Transverse colon (tissue), 4 donors: ENCODE measurements around the gene CELA2A.

Source experiments
- EP300 ChIP-seq: sonication (generic); formaldehyde crosslinking; IDR thresholded peaks from one replicate; pipeline ENCODE4 v1.6.1; 2017; ENCODE audit warnings: antibody characterized with exemption, low read depth
- POLR2A ChIP-seq: fragments of 450-650 bp; IDR thresholded peaks from one replicate; pipeline ENCODE4 v1.6.1; 2016; ENCODE audit warnings: antibody characterized with exemption, mild to moderate bottlenecking, moderate library complexity
- POLR2AphosphoS5 ChIP-seq, 3 donors: sonication (generic); formaldehyde crosslinking; IDR thresholded peaks; one replicate each; pipeline ENCODE4 v1.6.1; 2016; ENCODE audit warnings: antibody characterized with exemption in 3 of 3
- TF ChIP-seq, protein P1 (sequence below), 5 experiments: fragments of 200-600 bp in 3 of 5; fragments of 450-650 bp in 2 of 5; sonication (generic) in 3 of 5; IDR thresholded peaks; 1 replicate in 2 of 5; 2 replicates in 3 of 5; pipeline ENCODE4 v1.5.1; 2016 to 2017; ENCODE audit warnings: antibody characterized with exemption in 5 of 5, inconsistent platforms in 3 of 5, mild to moderate bottlenecking in 2 of 5, moderate library complexity in 1 of 5

GRCh38 chr1:15428815-15429435, 27.6 kb upstream of the CELA2A start:
- TF ChIP-seq, protein P1, sequence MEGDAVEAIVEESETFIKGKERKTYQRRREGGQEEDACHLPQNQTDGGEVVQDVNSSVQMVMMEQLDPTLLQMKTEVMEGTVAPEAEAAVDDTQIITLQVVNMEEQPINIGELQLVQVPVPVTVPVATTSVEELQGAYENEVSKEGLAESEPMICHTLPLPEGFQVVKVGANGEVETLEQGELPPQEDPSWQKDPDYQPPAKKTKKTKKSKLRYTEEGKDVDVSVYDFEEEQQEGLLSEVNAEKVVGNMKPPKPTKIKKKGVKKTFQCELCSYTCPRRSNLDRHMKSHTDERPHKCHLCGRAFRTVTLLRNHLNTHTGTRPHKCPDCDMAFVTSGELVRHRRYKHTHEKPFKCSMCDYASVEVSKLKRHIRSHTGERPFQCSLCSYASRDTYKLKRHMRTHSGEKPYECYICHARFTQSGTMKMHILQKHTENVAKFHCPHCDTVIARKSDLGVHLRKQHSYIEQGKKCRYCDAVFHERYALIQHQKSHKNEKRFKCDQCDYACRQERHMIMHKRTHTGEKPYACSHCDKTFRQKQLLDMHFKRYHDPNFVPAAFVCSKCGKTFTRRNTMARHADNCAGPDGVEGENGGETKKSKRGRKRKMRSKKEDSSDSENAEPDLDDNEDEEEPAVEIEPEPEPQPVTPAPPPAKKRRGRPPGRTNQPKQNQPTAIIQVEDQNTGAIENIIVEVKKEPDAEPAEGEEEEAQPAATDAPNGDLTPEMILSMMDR (IDR thresholded peaks at IDR 0.05) = no peak
- TF ChIP-seq POLR2A = no peak
- TF ChIP-seq POLR2AphosphoS5 (IDR thresholded peaks at IDR 0.05) = no peak
- no peak for TF ChIP-seq EP300
